ENCODE measurements around the gene CCL14. TPM values are rescaled to one million over a fixed set of nuclear protein-coding genes. Genes with fewer than 3 reads are reported as not detected.

CCL14 gene
- total RNA-seq, 1 donor from 2014 or later, result 110 TPM

- H3K4me3 ChIP-seq, result no peak overlapping the region
- ATAC-seq (no peak), DNase-seq (no peak)
- peaks cover 6% of the 10 kb centered on the region for H3K4me1 ChIP-seq
- no peak for TF ChIP-seq CTCF (IDR thresholded peaks at IDR 0.05)
- no peaks in the 10 kb centered on the region for H3K27me3 ChIP-seq
- intact Hi-C loops (cut with DNase I), result no loop called here
- no peaks in the 10 kb centered on the region for H3K36me3 ChIP-seq
- peaks cover 5% of the 10 kb centered on the region for H3K9me3 ChIP-seq
- no peak overlapping the region for H3K27ac ChIP-seq
These were observed 1.6 kb upstream of the CCL14 start for GRCh38 chr17:35988164-35988563.

- ATAC-seq (no peak), DNase-seq (no peak)
- intact Hi-C loops (cut with DNase I), result no loop called here
- Histone ChIP-seq H3K4me1 (peaks cover 6% of the 10 kb centered on the region), H3K27me3 (no peaks in the 10 kb centered on the region), H3K4me3 (peak overlapping the region; percentile 4), H3K9me3 (peaks cover 5% of the 10 kb centered on the region), H3K36me3 (no peaks in the 10 kb centered on the region), H3K27ac (no peak overlapping the region)
- TF ChIP-seq CTCF (IDR thresholded peaks at IDR 0.05), result no peak
These were observed 2.4 kb downstream of the CCL14 start for GRCh38 chr17:35984140-35984539.

- Histone ChIP-seq H3K36me3 (no peaks in the 10 kb centered on the region), H3K9me3 (no peaks in the 10 kb centered on the region), H3K4me3 (no peak overlapping the region), H3K4me1 (peaks cover 6% of the 10 kb centered on the region), H3K27ac (no peak overlapping the region), H3K27me3 (no peaks in the 10 kb centered on the region)
- no peak for ATAC-seq
- no peak for DNase-seq
- intact Hi-C loops (cut with DNase I), result no loop called here
- no peak for TF ChIP-seq CTCF (IDR thresholded peaks at IDR 0.05)
These were observed 3.9 kb downstream of the CCL14 start for GRCh38 chr17:35982409-35983191.

- DNase-seq, result no peak
- no peak for TF ChIP-seq CTCF (IDR thresholded peaks at IDR 0.05)
- Histone ChIP-seq H3K27ac (no peak overlapping the region), H3K4me1 (no peaks in the 10 kb centered on the region), H3K9me3 (no peaks in the 10 kb centered on the region), H3K4me3 (no peak overlapping the region), H3K27me3 (no peaks in the 10 kb centered on the region), H3K36me3 (no peaks in the 10 kb centered on the region)
- intact Hi-C loops (cut with DNase I), result no loop called here
- no peak for ATAC-seq
These were observed 4.6 kb downstream of the CCL14 start for GRCh38 chr17:35981908-35982330.

- TF ChIP-seq CTCF (IDR thresholded peaks at IDR 0.05), result no peak
These were observed 5.3 kb downstream of the CCL14 start, which contains the start of gene CCL16 for GRCh38 chr17:35981246-35981645. Gene CCL16, minus strand, starts transcription at chr17:35981497. Its CDS starts 77 bp downstream, at chr17:35981420.

More at GRCh38 chr17:35981246-35981645, 5.3 kb downstream of the CCL14 start, which contains the start of gene CCL16:
- no peaks in the 10 kb centered on the region for H3K4me1 ChIP-seq
- no peak for DNase-seq
- no peaks in the 10 kb centered on the region for H3K27me3 ChIP-seq
- H3K4me3 ChIP-seq, result no peak within 1 kb of the TSS
- H3K27ac ChIP-seq, result no peak within 1 kb of the TSS
- no peaks in the 10 kb centered on the region for H3K9me3 ChIP-seq
- no peaks in the 10 kb centered on the region for H3K36me3 ChIP-seq
- ATAC-seq, result no peak
- intact Hi-C loops (cut with DNase I), result no loop called here
